Activated naive CD4-positive, alpha-beta T cell treated with anti-CD3 and anti-CD28 coated beads, Interleukin-2, amount 50 U/mL, for 72 hours (primary cell): ENCODE data around the gene TBKBP1. TPM values are rescaled to one million over a fixed set of nuclear protein-coding genes. Genes with fewer than 3 reads are reported as not detected.

Source experiments
- ATAC-seq, 2 donors: fragments of 150-1000 bp; cut with Tn5 transposase; 2 replicates each; pipeline ENCODE4 v1.10.0; 2021; ENCODE audit warnings: mild to moderate bottlenecking in 2 of 2, moderate library complexity in 2 of 2
- DNase-seq, 2 donors: peaks; one replicate each; pipeline ENCODE4 v3.0.0; 2021 to 2022; ENCODE audit warnings: low spot score in 2 of 2
- H3K27ac Mint-ChIP-seq, 2 donors: one replicate each; pipeline ENCODE4 v1.8.0; 2022; ENCODE audit warnings: mild to moderate bottlenecking in 2 of 2, mixed read lengths in 2 of 2
- H3K36me3 Mint-ChIP-seq, 2 donors: one replicate each; pipeline ENCODE4 v1.8.0; 2022; ENCODE audit warnings: mixed read lengths in 2 of 2
- H3K9me3 Mint-ChIP-seq, 2 donors: one replicate each; pipeline ENCODE4 v1.8.0; 2022; ENCODE audit warnings: mixed read lengths in 2 of 2
- total RNA-seq, 2 donors: library from RNA; stranded (reverse); gene quantifications; one replicate each; pipeline ENCODE4 v1.2.3, GENCODE V29; 2022

The TBKBP1 gene
- total RNA-seq, 2 donors from 2014 or later: 15.4 to 21.4 TPM

GRCh38 chr17:47704116-47704515 is 10.2 kb downstream of the TBKBP1 start:
- Mint-ChIP-seq H3K27ac (peak overlapping the region; percentile 95 to 99), H3K9me3 (no peaks in the 10 kb centered on the region), H3K36me3 (peaks cover 16 to 17% of the 10 kb centered on the region in 2 donors)
- ATAC-seq (no peak), DNase-seq (no peak)

DNA sequence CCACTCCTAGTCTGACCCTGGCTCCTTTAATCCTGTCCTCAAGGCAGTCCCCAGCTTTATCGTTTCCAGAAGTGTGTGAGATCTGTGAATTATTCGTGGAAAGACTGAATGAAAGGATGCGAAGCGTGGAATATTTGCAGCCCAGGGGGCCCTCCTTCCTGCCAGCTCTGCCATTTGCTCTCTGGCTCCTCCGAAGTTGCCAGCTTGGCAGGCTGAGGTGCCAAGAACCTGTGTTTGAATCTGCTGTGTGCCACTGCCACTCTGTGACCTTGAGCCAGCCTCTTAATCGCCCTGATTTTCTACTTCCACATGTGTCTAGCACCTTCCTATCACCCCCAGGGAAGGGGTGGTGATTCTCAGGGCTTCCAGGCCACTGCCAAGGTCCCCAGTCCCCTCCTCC is 10.8 kb downstream of the TBKBP1 start:
- H3K9me3 Mint-ChIP-seq: no peaks in the 10 kb centered on the region
- DNase-seq (no peak), ATAC-seq (no peak)
- peaks cover 16 to 17% of the 10 kb centered on the region in 2 donors for H3K36me3 Mint-ChIP-seq
- peak overlapping the region; percentile 95 to 99 for H3K27ac Mint-ChIP-seq

GRCh38 chr17:47705536-47706530 is 11.9 kb downstream of the TBKBP1 start:
- peak; percentile 62 to 69 for ATAC-seq
- peak overlapping the region; percentile 95 to 99 for H3K27ac Mint-ChIP-seq
- H3K36me3 Mint-ChIP-seq: peaks cover 16 to 25% of the 10 kb centered on the region in 2 donors
- no peaks in the 10 kb centered on the region for H3K9me3 Mint-ChIP-seq
- peak; percentile 59 to 79 for DNase-seq

DNA sequence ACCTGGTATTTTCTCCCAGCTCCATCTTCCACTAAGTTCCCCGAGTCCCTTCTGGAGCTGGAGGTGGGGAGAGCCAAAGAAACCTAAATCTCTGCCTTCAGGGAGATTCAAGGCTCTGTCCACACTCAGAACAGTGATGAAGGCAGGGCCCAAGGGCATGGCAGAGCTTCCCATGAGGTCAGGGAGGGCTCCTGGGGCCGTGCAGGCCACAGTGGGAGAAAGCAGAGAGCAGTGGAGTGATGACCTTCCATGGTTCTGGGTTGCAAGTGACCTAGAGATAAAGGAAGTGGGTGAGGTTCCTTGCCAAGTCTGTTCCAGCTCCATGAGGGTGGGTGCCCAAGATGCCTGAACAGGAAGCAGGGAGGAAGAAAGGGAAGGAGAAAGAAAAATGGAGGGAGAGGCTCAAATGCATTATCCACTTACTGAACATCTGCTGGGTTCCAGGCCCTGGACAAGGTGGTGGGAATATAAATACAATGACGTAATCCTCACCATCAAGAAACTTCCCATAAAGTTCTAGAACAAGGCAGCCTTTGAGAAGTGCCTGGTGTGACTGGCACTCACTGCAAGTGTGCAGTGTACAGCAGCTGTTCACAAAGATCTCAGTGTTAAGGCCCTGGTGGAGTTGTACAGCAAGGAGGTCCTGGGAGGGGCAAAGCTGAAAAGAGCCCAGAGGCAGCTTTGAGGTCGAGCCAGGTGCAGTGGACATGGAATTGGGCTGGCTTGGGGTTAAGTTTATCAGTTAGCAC is 13.3 kb downstream of the TBKBP1 start:
- no peaks in the 10 kb centered on the region for H3K9me3 Mint-ChIP-seq
- H3K36me3 Mint-ChIP-seq: peaks cover 16 to 27% of the 10 kb centered on the region in 2 donors
- no peak for DNase-seq
- peak overlapping the region; percentile 95 to 99 for H3K27ac Mint-ChIP-seq
- ATAC-seq: no peak

DNA sequence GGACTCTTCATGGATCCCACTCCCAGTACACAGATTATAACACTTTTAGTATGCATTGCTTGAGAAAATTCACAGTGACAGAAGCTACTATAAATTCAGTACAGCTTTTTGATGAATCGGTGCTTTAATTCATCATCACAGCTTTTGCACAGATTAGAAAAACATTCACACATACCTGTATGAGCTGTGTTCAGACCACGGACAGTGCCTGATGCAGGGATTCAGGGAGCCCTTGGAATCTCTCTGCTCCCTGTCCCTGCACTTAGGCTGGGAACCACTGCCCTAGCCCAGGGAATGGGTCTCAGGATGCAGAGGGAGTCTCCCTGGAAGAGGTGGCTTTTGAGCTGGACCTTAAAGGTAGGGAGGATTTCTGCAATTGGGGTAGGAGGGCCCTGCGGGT is 13.9 kb downstream of the TBKBP1 start:
- ATAC-seq (no peak), DNase-seq (no peak)
- H3K9me3 Mint-ChIP-seq: no peaks in the 10 kb centered on the region
- H3K36me3 Mint-ChIP-seq: peaks cover 16 to 27% of the 10 kb centered on the region in 2 donors
- H3K27ac Mint-ChIP-seq: no peak overlapping the region

- no peak for ATAC-seq
- peaks cover 16 to 26% of the 10 kb centered on the region in 2 donors for H3K36me3 Mint-ChIP-seq
- H3K27ac Mint-ChIP-seq: no peak overlapping the region
These were observed 14.4 kb downstream of the TBKBP1 start for GRCh38 chr17:47708312-47708863.

DNA sequence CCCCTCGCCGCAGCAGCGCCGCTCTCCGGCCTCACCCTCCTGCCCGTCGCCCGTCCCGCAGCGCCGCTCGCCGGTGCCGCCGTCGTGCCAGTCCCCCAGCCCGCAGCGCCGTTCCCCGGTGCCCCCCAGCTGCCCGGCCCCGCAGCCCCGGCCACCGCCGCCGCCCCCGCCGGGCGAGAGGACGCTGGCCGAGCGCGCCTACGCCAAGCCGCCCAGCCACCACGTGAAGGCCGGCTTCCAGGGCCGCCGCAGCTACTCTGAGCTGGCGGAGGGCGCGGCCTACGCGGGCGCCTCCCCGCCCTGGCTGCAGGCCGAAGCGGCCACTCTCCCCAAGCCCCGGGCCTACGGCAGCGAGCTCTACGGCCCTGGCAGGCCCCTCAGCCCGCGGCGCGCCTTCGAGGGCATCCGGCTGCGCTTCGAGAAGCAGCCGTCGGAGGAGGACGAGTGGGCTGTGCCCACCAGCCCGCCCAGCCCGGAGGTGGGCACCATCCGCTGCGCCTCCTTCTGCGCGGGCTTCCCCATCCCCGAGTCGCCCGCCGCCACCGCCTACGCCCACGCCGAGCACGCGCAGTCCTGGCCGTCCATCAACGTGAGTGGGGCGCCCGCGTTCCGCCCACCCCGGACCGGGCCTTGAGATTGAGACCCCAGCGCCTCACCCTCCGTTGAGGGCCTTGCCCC is 15.0 kb downstream of the TBKBP1 start:
- Mint-ChIP-seq H3K9me3 (no peaks in the 10 kb centered on the region), H3K36me3 (peaks cover 14 to 20% of the 10 kb centered on the region in 2 donors), H3K27ac (no peak overlapping the region)
- no peak for ATAC-seq
- DNase-seq: no peak

More at GRCh38 chr17:47708312-47708863, 14.4 kb downstream of the TBKBP1 start:
- no peak for DNase-seq
- H3K9me3 Mint-ChIP-seq: no peaks in the 10 kb centered on the region

DNA sequence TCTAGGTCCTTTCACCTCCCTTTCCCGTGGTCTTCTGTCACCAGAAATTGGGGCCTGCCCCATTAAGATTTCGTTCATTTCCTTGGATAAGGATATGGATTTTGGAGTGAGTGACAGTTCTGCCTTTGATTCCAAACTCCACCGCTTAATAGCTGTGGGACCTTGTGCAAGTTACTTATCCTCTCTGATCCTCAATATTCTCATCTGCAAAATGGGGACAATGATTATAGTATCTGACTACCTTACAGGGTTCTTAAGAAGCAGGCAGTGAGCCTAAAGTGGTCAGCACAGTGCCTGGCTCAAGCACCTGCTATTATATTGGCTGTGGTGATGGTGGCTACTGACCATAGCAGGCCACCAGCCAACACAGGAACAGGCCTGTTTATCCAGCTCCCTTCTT is 15.6 kb downstream of the TBKBP1 start:
- ATAC-seq (no peak), DNase-seq (no peak)
- Mint-ChIP-seq H3K27ac (no peak overlapping the region), H3K9me3 (no peaks in the 10 kb centered on the region), H3K36me3 (peaks cover 8 to 17% of the 10 kb centered on the region in 2 donors)

- peak overlapping the region in 1 of 2 donors; percentile 63 for H3K27ac Mint-ChIP-seq
- DNase-seq: no peak
- H3K36me3 Mint-ChIP-seq: peaks cover 0 to 10% of the 10 kb centered on the region in 2 donors
- H3K9me3 Mint-ChIP-seq: no peaks in the 10 kb centered on the region
- ATAC-seq: no peak
These were observed 17.6 kb downstream of the TBKBP1 start for GRCh38 chr17:47711366-47712099.

DNA sequence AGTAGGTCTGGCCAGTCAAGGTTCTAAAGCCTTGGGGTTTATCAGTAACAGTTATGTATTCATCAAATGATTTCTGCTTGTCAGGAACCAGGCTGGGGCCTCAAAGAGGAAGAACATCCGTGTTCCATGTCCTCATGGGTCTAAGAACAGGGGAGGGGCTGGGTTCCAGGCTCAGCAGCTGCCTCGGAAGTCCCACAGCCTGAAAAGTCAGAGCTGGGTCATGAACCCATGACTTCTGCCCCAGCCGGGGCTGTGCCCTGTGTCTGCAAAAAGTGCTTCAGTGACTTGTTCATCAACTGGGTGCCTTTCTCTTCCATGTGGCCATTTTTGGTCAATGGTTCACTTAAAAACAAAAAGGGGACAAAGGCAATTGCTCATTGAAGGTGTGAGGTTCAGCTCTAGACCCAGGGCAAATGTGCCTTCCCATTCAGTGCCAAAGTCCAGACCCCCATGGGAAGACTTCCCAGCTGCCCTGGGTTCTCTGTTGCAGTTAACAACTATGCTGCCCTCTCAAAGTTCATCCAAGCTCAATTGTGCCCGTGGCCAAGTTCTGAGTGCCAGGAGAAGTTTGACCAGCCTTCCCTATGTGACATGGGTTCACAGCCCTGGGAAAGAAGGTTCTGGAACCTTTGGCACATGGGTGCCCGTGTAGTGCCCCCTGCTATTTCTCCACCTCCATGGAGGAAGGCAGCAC is 18.5 kb downstream of the TBKBP1 start:
- DNase-seq (no peak), ATAC-seq (no peak)
- Mint-ChIP-seq H3K36me3 (peaks cover 0 to 10% of the 10 kb centered on the region in 2 donors), H3K27ac (no peak overlapping the region), H3K9me3 (no peaks in the 10 kb centered on the region)

DNA sequence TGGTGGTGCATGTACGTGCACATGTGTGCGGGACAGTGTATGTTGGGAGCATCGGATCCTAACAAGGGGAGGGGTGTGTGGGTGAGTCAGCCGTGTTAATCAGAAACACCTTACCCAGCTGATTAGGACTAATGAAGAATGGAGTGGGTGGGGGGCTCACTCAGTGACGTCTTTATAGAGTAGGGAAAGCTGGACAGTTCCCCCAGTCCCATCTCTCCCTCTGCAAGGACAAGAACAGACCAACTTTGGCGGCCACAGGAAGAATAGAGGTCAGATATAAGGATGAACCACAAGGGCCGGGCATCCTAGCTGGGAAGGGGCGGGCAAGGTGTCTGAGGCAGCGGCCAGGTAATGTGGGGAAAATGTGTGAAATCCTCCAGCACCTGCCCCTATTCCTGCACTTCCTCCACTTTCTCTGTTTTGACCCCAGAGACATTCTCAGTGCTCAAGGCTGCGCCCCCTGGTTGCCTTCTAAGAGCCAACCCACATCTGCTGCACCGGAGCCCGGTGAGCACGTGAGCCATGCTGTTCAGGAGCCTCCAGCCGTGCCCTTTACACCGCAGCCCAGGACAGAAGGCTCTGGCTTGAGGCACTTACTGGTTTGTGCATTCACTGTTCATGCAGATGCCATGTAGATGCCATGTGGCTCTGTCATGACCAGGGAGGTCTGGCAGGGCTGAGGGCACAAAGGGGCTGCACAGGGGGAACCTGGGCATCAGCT is 20.2 kb downstream of the TBKBP1 start:
- peak overlapping the region; percentile 60 to 100 for H3K27ac Mint-ChIP-seq
- ATAC-seq: no peak

GRCh38 chr17:47714773-47715396 is 20.9 kb downstream of the TBKBP1 start:
- Mint-ChIP-seq H3K27ac (peak overlapping the region; percentile 75 to 100), H3K9me3 (no peaks in the 10 kb centered on the region), H3K36me3 (peaks cover 0 to 10% of the 10 kb centered on the region in 2 donors)
- ATAC-seq (no peak), DNase-seq (no peak)

More for the DNA sequence above, 20.2 kb downstream of the TBKBP1 start:
- Mint-ChIP-seq H3K9me3 (no peaks in the 10 kb centered on the region), H3K36me3 (peaks cover 0 to 10% of the 10 kb centered on the region in 2 donors)
- DNase-seq: no peak

GRCh38 chr17:47715669-47716325 is 21.8 kb downstream of the TBKBP1 start:
- peaks cover 0 to 3% of the 10 kb centered on the region in 2 donors for H3K36me3 Mint-ChIP-seq
- no peak for ATAC-seq
- peak overlapping the region; percentile 75 to 100 for H3K27ac Mint-ChIP-seq
- H3K9me3 Mint-ChIP-seq: no peaks in the 10 kb centered on the region
- no peak for DNase-seq

- H3K27ac Mint-ChIP-seq: peak overlapping the region; percentile 93 to 100
- H3K9me3 Mint-ChIP-seq: no peaks in the 10 kb centered on the region
- DNase-seq (no peak), ATAC-seq (no peak)
- no peaks in the 10 kb centered on the region for H3K36me3 Mint-ChIP-seq
These were observed 22.4 kb downstream of the TBKBP1 start for GRCh38 chr17:47716375-47716774.
